ENCODE data around the gene RAD52. TPM values are rescaled to one million over a fixed set of nuclear protein-coding genes. Genes with fewer than 3 reads are reported as not detected.
A peak's percentile ranks its signal among the peaks of the same experiment; 100 is the strongest.

RAD52 gene
- polyA plus RNA-seq (ENCODE audit: insufficient read length) = 26.7 TPM

- peak; percentile 96 for DNase-seq (ENCODE audit: low read depth)
These were observed at the start of gene RAD52 for GRCh38 chr12:949453-950191. RAD52 (minus strand) TSS chr12:949694; CDS start chr12:933058, 16,636 bp downstream.

DNA sequence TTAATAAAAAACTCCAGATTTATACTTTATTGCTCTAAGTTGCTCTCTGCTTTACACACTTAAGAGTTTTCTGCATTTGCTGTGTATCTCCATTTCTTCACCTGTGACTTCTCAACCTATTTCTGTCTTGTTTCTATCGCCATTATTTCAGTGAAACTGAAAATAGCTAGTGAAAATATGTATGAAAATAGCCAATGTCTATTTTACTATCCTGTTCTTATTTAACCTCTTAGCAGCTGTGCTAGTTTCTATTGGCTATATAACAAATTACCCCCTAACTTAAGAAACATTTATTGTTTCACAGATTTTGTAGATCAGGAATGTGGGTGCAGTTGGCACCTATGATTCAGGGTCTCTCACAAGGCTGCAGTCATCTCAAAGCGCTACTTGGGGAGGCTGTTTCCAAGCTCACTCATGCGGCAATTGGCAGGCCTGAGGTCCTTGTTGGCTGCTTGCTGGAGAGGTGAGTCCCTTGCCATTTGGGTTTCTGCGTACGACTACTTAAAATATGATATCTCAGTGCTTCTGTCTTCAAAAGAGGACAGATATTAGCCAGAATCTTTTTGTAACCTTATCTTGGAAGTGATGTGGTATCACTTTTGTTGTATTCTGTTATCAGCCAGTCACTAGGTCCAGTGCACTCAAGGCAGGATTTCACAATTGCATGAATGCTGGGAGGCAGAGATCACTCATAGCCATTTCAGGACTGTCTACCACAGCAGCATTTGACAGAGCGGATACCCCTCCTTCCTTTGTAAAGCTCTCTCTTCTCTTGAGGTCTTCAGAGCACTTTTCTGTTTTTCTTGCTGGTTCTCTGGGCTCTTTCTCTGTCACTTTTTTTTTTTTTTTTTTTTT, 48.8 kb upstream of the RAD52 start:
- DNase-seq (ENCODE audit: low read depth) = no peak

- DNase-seq (ENCODE audit: low read depth) = no peak
These were observed 48.0 kb upstream of the RAD52 start for GRCh38 chr12:997505-997904.

- no peak for DNase-seq (ENCODE audit: low read depth)
These were observed 47.4 kb upstream of the RAD52 start for GRCh38 chr12:996881-997280.

DNA sequence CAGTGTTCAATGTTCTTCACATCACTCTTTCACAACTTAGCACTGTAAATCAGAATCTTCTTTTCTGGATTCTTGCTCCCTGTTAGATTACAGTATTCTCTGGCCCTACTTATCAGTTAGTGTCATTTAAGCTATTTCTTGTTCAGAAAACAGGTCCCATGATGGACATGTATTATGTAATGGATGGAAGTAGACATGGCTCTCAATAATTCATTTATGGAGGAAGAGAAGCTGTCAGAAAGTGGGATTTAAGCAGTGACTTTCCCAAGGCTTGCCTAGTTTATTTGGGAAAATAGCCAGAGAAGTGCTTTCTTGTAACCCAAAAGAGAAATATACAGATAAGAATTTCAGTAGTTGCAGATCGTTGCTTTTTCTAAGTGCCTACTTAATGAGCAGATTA, 43.2 kb upstream of the RAD52 start:
- no peak for DNase-seq (ENCODE audit: low read depth)

DNA sequence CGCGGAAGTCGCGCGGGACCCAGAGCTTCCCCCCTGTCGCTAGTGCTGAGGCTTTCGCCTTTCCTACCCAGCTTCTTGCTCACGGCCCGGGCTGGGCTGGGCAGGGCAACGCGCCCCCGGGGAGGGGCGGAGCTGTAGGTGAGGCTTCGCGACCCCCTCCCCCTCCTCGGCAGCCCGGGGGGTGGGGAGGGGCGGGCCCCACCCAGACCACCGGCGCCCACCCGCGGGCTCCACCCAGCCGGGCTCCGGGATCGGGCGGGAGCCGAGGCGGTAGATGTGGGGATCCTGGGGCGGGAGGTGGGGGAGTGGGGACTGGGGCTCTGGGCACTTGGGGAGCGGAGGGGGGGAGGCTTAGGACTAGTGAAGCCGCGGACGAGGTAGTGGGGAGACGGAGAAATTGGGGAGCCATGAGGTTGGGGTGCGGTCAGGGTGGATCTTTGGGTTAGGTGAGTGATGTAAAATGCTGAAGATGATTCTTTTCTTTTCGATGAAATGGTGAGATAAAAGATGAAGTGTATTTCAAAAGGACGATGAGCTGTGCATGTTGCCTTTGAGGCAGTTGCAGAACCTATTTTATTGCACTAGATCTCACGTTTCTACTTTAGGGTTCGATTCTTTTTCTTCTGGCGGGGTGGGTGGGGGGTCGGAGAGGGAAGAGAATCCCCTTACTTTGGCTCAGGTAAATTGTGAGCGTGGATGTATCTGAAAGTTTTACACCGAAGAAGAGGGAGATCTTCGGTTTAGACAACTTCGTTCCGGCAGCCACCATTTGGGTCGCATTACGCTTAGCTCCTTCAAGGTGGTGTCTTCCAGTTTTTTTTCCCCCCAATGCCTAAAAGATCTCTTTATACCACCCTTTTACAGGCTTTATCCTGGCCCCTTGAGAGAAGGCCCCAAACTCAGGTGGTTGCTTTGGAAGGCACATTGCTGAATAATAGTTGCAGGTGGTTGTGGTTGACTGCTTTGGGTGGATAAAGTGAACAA, 42.1 kb upstream of the RAD52 start:
- DNase-seq (ENCODE audit: low read depth) = no peak

DNA sequence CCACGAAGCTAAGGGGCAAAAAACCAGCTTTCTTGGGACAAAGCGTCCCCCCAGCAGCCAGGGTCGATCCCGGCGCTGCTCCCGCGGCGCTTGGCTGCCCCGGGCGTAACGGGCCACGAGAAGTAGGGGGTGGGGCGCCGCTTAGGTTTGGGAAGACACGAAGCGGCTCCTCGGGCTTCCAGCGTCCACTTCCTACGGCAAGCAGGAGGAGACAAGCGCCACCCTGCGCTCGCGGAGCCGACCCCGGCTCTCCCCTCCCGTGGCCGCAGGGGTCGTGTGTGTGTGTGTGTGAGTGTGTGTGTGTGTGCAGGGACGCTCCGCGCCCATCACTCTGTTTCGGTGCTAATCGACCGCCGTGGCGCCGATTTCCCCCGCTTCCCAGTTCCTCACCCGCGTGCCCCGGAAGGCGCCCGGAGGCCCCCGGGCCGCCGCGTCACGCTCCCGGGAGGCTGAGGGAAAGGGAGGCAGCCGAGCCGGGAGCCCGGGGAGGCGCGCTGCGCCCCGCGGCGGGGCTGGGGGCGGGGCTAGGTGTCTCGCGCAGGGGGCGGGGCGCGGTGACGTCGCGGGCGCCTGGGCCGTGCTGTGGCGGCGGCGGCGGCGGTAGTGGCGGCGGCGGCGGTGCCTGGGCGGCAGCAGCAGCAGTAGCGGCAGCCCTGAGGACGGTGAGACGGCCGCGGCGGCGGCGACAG, 41.3 kb upstream of the RAD52 start, which contains the start of gene ERC1:
TSS of gene ERC1 (plus strand) at position 563 of the 689 bp plus-strand sequence. CDS start 36,681 bp downstream, outside the sequence.
- peak; percentile 62 for DNase-seq (ENCODE audit: low read depth)

DNA sequence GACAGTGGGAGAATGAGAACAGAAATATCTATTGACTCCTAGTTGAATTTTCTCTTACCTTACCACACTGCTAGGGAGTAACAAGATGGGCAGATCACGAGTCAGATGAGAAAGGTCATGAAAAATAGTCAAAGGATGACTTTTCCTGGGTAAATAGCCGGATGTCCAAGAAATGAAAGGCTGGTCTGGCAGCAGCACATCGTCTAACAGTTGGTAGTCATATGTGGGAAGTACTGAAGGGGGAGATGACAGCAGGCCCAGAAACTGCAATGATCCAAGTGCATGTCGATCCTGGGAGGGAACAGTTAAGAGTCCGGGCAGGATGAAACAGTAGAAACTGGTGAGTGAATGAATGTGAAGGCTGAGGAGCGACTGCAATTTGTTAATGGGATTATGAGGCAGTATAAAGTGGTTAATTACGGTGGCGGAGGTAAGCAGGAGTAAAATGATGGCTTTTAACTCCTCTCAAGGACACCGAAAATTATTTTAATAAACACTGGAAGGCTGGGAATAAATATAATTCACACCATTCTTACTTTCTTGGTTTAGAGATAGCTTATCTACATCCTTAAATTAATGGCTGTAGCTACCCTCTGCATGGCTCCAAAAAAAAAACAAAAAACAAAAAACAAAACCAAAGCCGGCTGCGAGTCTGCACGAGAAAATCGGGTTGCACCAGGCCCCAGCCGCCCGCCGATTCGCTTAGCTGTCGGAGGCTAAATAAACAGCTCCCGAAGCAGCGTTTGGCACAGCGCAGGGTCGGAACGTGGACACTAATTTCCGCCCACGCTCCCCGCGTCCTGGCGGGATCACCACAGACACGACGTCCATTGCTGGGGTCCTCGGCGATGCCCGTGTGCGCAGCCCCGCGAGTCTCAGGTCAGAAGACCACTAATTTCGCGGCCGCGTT, 40.5 kb upstream of the RAD52 start:
- DNase-seq (ENCODE audit: low read depth) = peak; percentile 22

DNA sequence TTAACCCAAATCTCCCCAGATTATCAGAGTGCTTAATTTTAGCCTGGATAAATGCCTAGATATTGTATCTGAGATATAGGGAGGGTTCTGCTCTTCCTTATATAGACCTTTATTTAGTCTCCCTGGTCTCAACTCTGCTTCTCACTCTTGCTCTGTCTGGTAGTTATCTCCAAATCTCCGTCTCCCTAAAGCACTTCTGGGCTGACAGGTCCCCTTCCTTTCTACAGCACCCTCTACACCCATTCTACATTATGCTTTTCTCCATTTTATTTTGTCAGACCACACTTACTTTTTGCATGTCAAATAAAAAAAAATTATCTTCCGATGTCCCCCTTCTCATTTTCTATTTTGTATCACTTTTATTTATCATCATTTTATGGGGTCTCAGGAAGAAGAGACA, 39.6 kb upstream of the RAD52 start:
- DNase-seq (ENCODE audit: low read depth) = no peak

DNA sequence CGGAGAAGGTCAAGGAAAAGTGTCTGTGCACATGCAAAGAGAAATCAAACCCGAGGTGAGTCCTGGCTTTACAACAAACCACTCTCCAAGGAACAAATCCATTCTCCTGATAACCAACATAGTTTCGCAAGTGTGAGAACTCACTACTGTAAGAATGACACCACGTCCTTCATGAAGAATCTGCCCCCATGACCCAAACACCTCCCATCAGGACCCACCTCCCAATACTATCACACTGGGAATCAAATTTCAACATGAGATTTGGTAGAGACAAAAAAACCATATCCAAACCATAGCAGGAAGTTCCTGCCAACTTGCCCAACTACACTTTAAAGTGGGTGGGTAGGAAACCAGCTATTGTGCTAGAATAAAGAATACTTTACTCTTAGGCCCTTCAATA, 39.2 kb upstream of the RAD52 start:
- no peak for DNase-seq (ENCODE audit: low read depth)

DNA sequence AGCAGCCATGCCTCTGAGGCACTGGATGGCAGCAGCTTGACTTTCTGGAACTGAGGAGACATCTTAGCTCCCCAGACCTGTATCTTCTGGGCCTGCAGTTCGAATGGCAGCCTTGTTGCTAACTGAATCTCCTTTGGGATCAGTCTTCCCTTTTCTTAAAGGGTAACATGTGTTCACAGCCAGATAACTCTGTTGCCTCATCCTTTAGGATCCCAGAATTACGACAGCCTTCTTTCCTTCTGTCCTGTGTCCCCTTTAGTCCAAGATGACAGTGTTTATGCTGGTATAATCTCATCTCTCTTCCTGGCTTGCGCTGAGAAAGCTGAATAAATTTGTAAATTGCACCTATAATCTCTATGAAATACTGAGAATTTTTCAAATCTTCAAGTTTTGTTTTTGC, 32.5 kb upstream of the RAD52 start:
- DNase-seq (ENCODE audit: low read depth) = no peak

DNA sequence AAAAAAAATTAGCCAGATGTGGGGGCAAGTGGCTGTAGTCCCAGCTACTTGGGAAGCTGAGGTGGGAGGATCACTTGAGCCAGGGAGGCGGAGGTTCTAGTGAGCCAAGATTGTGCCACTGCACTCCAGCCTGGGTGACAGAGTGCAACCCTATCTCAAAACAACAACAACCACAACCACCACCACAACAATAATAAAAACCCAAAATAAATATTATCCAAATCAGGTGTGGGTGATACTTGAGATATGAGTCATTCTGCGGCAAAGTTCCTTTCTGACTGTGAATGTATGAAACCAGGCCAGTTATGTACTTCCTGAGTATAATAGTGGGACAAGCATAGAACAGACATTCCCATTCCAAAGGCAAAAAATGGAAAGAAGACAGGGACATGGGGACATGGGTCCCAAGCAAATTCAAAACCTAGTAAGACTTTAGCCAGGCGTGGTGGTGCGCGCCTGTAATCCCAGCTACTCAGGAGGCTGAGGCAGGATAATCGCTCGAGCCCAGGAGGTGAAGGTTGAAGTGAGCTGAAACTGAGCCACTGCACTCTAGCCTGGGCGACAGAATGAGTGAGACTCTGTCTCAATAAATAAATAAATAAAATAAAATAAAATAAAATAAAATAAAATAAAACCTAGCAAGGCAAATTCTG, 31.8 kb upstream of the RAD52 start:
- DNase-seq (ENCODE audit: low read depth) = no peak

GRCh38 chr12:979349-979748, 29.9 kb upstream of the RAD52 start:
- no peak for DNase-seq (ENCODE audit: low read depth)

- DNase-seq (ENCODE audit: low read depth) = no peak
These were observed 27.7 kb upstream of the RAD52 start for GRCh38 chr12:977156-977555.

GRCh38 chr12:976644-977043, 27.1 kb upstream of the RAD52 start:
- no peak for DNase-seq (ENCODE audit: low read depth)

DNA sequence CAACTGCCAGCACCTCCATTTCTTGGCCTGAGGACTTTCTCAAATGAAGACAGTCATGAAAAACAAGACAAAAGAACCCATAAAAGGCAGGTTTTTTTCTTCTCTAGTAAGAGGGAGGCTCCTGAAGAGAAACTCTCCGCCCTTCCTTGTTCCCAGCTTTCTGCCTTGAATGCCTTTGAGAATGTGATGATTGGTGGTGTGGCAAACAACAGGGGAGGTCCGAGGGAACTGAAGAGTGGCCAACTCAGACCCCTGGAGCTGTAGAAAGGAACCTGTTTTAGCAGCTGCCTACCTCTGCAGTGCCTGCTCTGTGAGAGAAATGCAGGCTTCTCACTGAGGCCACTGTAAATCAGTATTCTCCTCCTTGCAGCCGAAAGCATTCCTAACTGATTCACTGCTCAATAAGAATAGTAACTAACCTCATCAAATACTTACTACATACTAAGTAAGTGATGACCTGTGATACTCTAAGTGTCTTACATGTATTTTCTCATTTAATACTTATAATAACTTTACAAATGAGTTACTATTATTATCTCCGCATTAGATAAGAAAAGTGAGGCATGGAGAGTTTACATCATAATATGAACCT, 24.9 kb upstream of the RAD52 start:
- DNase-seq (ENCODE audit: low read depth) = no peak

- DNase-seq (ENCODE audit: low read depth) = no peak
These were observed 22.5 kb upstream of the RAD52 start for GRCh38 chr12:971991-972390.

DNA sequence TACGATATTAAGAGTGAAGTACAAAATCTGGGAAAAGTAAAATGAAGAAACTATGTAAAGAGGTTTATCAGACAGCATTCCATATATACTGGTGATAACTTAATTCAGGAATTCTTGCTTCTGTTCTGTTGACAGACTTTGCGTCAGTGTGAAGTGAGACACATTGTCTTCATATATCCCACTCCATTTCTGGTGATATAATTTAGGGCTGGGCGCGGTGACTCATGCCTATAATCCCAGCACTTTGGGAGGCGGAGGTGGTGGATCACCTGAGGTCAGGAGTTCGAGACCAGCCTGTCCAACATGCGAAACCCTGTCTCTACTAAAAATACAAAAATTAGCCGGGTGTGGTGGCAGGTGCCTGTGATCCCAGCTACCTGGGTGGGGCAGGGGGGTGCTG, 20.3 kb upstream of the RAD52 start:
- DNase-seq (ENCODE audit: low read depth) = no peak

- DNase-seq (ENCODE audit: low read depth) = no peak
These were observed 19.1 kb upstream of the RAD52 start for GRCh38 chr12:968545-968944.
